Activated CD8-positive, alpha-beta T cell treated with anti-CD3 and anti-CD28 coated beads for 36 hours (primary cell): ENCODE data around the gene SRGAP1. TPM values are rescaled to one million over a fixed set of nuclear protein-coding genes. Genes with fewer than 3 reads are reported as not detected.
"Not testable (repeated sequence)": the region's sequence is repeated elsewhere in the genome, so short reads cannot be mapped to it uniquely, and the experiment has no call there.

Experiments used
- ATAC-seq: fragments of 200-7000 bp; cut with Tn5 transposase; one replicate; pipeline ENCODE4 v1.10.0; 2021; ENCODE audit warnings: mild to moderate bottlenecking, moderate library complexity
- CTCF ChIA-PET: fragments of 350-600 bp; sonication (Branson Sonifier 250); formaldehyde crosslinking; loops from one replicate; lab custom pipeline; 2021; ENCODE audit warnings: antibody characterized with exemption; lab: Charles Lee
- POLR2A ChIA-PET: fragments of 350-600 bp; sonication (Branson Sonifier 250); formaldehyde crosslinking; loops from one replicate; lab custom pipeline; 2021; ENCODE audit warnings: antibody characterized with exemption; lab: Charles Lee
- DNase-seq: peaks from one replicate; pipeline ENCODE4 v3.0.0-alpha.2; 2020
- H3K27ac Mint-ChIP-seq: one replicate; pipeline ENCODE4 v1.8.0; 2021; ENCODE audit warnings: mild to moderate bottlenecking, mixed read lengths
- H3K27me3 Mint-ChIP-seq: one replicate; pipeline ENCODE4 v1.8.0; 2021; ENCODE audit warnings: mixed read lengths
- H3K36me3 Mint-ChIP-seq: one replicate; pipeline ENCODE4 v1.8.0; 2021; ENCODE audit warnings: low read depth, mixed read lengths
- H3K4me1 Mint-ChIP-seq: one replicate; pipeline ENCODE4 v1.8.0; 2021; ENCODE audit warnings: low read depth, mixed read lengths
- H3K4me3 Mint-ChIP-seq: one replicate; pipeline ENCODE4 v1.8.0; 2021; ENCODE audit warnings: mild to moderate bottlenecking, moderate library complexity, mixed read lengths
- H3K9me3 Mint-ChIP-seq: one replicate; pipeline ENCODE4 v1.8.0; 2021; ENCODE audit warnings: mixed read lengths
- intact Hi-C: fragments of 100-400 bp; cut with micrococcal nuclease; formaldehyde crosslinking; loops from one replicate; pipeline ENCODE4 v1.10.0; 2022
- total RNA-seq, 2 experiments: library from RNA; stranded (reverse); gene quantifications; one replicate each; pipeline ENCODE4 v1.2.3, GENCODE V29; 2021
- TF ChIP-seq, protein P1 (sequence below): fragments of 200-600 bp; IDR thresholded peaks from one replicate; pipeline ENCODE4 v1.8.0; 2022; ENCODE audit warnings: antibody characterized with exemption, mild to moderate bottlenecking

The SRGAP1 gene
- total RNA-seq, 2 experiments from 2014 or later = 0.02 to 0.07 TPM

DNA sequence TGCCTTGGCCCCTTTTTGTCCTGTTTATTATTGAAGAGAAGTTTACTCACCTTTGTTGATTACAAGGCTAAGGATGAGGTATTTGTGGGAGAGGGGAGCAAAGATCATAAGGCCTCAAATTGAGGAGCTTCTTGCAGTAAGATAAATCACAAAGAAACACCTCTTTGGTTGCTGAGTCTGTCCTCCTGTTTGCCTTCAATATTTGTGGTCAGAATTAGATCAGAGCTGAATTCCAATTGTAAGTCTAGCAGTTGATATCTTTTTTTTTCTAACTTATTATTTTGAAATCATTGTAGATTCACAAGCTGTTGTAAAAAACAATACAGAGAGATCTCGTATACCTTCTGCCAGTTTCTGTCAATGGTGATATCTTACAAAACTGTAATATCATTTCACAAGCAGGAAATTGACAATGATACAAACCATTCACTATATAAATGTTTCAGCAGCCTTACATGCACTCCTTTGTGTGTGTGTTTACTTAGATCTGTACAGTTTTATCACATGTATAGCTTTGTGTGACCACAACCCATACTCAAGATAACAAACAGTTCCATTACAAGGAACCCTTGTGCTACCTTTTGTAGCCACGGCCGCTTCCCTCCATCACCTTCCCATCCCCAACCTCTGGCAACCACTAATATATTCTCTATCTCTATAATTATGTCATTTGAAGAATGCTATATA, 280.2 kb downstream of the SRGAP1 start:
- Mint-ChIP-seq H3K9me3 (no peaks in the 10 kb centered on the region), H3K27me3 (peaks cover 1% of the 10 kb centered on the region), H3K36me3 (no peaks in the 10 kb centered on the region), H3K27ac (no peak overlapping the region), H3K4me3 (no peak overlapping the region), H3K4me1 (no peaks in the 10 kb centered on the region)
- ChIA-PET POLR2A (no interaction called here), CTCF (interaction anchor here (1.1 kb wide), 1 partner anchor 12 kb away, joined by 3 read pairs; no protein-coding TSS in a partner anchor)
- TF ChIP-seq, protein P1, sequence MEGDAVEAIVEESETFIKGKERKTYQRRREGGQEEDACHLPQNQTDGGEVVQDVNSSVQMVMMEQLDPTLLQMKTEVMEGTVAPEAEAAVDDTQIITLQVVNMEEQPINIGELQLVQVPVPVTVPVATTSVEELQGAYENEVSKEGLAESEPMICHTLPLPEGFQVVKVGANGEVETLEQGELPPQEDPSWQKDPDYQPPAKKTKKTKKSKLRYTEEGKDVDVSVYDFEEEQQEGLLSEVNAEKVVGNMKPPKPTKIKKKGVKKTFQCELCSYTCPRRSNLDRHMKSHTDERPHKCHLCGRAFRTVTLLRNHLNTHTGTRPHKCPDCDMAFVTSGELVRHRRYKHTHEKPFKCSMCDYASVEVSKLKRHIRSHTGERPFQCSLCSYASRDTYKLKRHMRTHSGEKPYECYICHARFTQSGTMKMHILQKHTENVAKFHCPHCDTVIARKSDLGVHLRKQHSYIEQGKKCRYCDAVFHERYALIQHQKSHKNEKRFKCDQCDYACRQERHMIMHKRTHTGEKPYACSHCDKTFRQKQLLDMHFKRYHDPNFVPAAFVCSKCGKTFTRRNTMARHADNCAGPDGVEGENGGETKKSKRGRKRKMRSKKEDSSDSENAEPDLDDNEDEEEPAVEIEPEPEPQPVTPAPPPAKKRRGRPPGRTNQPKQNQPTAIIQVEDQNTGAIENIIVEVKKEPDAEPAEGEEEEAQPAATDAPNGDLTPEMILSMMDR = no peak
- DNase-seq (no peak), ATAC-seq (no peak)
- intact Hi-C loops = no loop called here

DNA sequence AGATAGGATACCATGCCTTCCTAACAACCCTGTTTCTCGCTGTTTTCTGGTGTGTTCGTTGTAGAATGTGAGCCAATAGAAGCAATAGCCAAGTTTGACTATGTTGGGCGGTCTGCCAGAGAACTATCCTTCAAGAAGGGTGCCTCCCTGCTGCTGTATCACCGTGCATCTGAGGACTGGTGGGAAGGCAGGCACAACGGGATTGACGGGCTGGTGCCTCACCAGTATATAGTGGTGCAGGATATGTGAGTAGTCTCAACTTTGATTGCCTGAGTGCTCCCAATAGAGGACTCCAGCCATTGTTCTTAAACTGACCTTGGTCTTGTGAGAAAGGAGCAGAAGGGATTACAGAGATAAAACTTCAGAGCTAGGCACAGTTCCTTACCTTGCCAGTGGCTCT, 281.4 kb downstream of the SRGAP1 start:
- no peaks in the 10 kb centered on the region for H3K36me3 Mint-ChIP-seq
- no peak for DNase-seq
- intact Hi-C loops = no loop called here
- CTCF ChIA-PET = no interaction called here
- no peak overlapping the region for H3K27ac Mint-ChIP-seq
- no peak overlapping the region for H3K4me3 Mint-ChIP-seq
- ATAC-seq = no peak
- POLR2A ChIA-PET = no interaction called here
- H3K27me3 Mint-ChIP-seq = no peaks in the 10 kb centered on the region
- H3K4me1 Mint-ChIP-seq = no peaks in the 10 kb centered on the region
- TF ChIP-seq, protein P1 = no peak
- no peaks in the 10 kb centered on the region for H3K9me3 Mint-ChIP-seq

DNA sequence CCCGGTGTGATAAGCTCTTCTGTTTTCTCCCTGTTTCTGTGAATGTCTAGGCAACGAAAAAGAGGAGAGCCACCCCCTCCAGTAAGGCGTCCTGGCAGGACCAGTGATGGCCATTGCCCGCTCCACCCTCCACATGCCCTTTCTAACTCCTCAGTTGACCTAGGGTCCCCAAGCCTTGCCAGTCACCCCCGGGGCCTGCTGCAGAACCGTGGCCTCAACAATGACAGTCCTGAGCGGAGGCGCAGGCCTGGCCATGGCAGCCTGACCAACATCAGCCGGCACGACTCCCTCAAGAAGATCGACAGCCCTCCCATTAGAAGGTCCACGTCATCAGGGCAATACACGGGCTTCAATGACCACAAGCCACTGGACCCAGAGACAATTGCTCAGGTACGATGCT, 283.3 kb downstream of the SRGAP1 start:
- ChIA-PET POLR2A (no interaction called here), CTCF (no interaction called here)
- Mint-ChIP-seq H3K4me1 (no peaks in the 10 kb centered on the region), H3K4me3 (no peak overlapping the region), H3K36me3 (no peaks in the 10 kb centered on the region), H3K9me3 (no peaks in the 10 kb centered on the region), H3K27ac (no peak overlapping the region), H3K27me3 (no peaks in the 10 kb centered on the region)
- TF ChIP-seq, protein P1 = no peak
- DNase-seq = no peak
- ATAC-seq = no peak
- intact Hi-C loops = no loop called here

DNA sequence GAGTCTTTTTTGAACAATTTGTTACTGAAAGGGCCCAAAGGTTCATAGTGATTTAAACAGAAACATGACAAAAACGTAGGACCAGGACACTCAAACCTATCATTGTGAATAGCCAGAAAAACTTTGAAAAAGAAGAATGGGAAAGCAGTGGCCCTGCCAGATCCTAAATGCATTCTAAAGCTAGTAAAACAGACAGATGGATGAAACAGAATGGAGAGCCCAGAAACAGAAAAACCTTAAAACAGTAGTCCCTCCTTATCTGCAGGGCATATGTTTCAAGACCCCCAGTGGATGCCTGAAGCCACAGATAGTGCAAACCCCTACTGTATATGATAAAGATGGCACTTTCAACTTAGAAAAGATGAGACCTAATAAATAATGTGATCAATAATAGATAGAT, 283.9 kb downstream of the SRGAP1 start:
- no peaks in the 10 kb centered on the region for H3K36me3 Mint-ChIP-seq
- intact Hi-C loops = no loop called here
- DNase-seq = no peak
- no peaks in the 10 kb centered on the region for H3K27me3 Mint-ChIP-seq
- ChIA-PET POLR2A (no interaction called here), CTCF (no interaction called here)
- no peak overlapping the region for H3K4me3 Mint-ChIP-seq
- TF ChIP-seq, protein P1 = no peak
- no peaks in the 10 kb centered on the region for H3K9me3 Mint-ChIP-seq
- H3K27ac Mint-ChIP-seq = no peak overlapping the region
- no peaks in the 10 kb centered on the region for H3K4me1 Mint-ChIP-seq
- ATAC-seq = no peak

DNA sequence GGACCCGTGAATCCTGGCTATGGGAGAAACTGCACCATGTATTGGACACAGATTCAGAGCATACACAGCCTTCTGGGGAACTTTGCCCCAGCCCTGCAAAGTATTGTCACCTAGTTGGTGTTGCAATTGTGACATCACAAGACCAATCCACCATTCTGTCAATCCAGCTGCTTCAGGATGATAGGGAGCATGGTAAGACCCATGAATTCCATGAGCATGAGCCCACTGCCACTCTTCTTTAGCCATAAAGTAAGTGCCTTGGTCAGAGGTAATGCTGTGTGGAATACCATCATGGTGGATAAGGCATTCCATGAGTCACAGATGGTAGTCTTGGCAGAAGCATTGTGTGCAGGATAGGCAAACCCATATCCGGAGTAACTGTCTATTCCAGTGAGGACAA, 286.0 kb downstream of the SRGAP1 start:
- intact Hi-C loops, H3K36me3 Mint-ChIP-seq: not testable (repeated sequence)

DNA sequence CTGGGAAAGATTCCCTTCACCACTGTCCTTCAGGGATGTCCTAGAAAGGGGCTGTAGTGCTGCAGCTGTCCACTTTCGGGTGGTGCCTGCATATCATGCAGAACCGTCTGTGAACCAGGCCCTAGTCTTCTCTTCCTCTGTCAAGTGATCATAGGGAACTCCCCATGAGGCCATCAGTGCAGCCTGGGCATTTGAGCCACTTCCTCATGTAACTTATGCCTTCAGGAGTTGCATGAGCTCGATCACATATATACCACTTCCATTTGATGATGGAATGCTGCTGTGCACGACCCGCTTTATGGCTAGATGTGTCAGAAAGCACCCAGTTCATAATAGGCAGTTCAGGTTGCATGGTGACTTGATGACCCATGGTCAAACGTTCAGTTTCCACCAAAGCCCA, 287.0 kb downstream of the SRGAP1 start:
- H3K27ac Mint-ChIP-seq, DNase-seq, intact Hi-C loops, H3K4me1 Mint-ChIP-seq, H3K36me3 Mint-ChIP-seq, CTCF ChIA-PET, H3K4me3 Mint-ChIP-seq, H3K9me3 Mint-ChIP-seq, H3K27me3 Mint-ChIP-seq, ATAC-seq, POLR2A ChIA-PET: not testable (repeated sequence)

More for the DNA sequence above, 286.0 kb downstream of the SRGAP1 start:
- CTCF ChIA-PET, ATAC-seq, H3K4me1 Mint-ChIP-seq, H3K4me3 Mint-ChIP-seq, H3K27ac Mint-ChIP-seq, H3K9me3 Mint-ChIP-seq, DNase-seq, H3K27me3 Mint-ChIP-seq: not testable (repeated sequence)
- POLR2A ChIA-PET = interaction anchor here (0.5 kb wide), 1 partner anchor 309 kb away, joined by 3 read pairs; no protein-coding TSS in a partner anchor

DNA sequence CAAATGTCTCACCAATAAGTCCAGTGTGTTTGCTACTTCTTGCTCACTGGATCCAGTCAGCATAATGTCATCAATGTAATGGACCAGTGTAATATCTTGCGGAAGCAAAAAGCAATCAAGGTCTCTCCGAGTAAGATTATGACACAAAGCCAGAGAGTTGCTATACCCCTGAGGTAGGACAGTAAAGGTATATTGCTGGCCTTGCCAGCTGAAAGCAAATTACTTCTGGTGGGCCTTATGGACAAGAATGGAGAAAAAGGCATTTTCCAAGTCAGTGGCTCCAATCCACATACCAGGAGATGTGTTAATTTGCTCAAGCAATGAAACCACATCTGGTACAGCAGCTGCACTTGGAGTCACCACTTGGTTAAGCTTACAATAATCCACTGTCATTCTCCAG, 288.2 kb downstream of the SRGAP1 start:
- H3K27ac Mint-ChIP-seq, POLR2A ChIA-PET, H3K9me3 Mint-ChIP-seq, intact Hi-C loops, H3K36me3 Mint-ChIP-seq, DNase-seq, H3K4me1 Mint-ChIP-seq, ATAC-seq, H3K4me3 Mint-ChIP-seq, H3K27me3 Mint-ChIP-seq, CTCF ChIA-PET: not testable (repeated sequence)
